Gastroesophageal sphincter (tissue), 3 donors: ENCODE data around the gene LATS2.

ENCODE experiments used
- CTCF ChIP-seq, 4 experiments: fragments of 200-600 bp in 2 of 4; fragments of 450-650 bp in 2 of 4; sonication (generic) in 1 of 4; IDR thresholded peaks; one replicate each; pipeline ENCODE4 v1.5.1; 2017 to 2019; ENCODE audit warnings: antibody characterized with exemption in 4 of 4, mild to moderate bottlenecking in 2 of 4, moderate library complexity in 2 of 4
- EP300 ChIP-seq: sonication (generic); formaldehyde crosslinking; IDR thresholded peaks from one replicate; pipeline ENCODE4 v1.6.1; 2017; ENCODE audit warnings: antibody characterized with exemption, mild to moderate bottlenecking
- POLR2A ChIP-seq, 2 donors: fragments of 450-650 bp; IDR thresholded peaks; one replicate each; pipeline ENCODE4 v1.6.1; 2017; ENCODE audit warnings: antibody characterized with exemption in 2 of 2, mild to moderate bottlenecking in 2 of 2, moderate library complexity in 1 of 2
- POLR2AphosphoS5 ChIP-seq: sonication (generic); formaldehyde crosslinking; IDR thresholded peaks from one replicate; pipeline ENCODE4 v1.6.1; 2017; ENCODE audit warnings: antibody characterized with exemption

DNA sequence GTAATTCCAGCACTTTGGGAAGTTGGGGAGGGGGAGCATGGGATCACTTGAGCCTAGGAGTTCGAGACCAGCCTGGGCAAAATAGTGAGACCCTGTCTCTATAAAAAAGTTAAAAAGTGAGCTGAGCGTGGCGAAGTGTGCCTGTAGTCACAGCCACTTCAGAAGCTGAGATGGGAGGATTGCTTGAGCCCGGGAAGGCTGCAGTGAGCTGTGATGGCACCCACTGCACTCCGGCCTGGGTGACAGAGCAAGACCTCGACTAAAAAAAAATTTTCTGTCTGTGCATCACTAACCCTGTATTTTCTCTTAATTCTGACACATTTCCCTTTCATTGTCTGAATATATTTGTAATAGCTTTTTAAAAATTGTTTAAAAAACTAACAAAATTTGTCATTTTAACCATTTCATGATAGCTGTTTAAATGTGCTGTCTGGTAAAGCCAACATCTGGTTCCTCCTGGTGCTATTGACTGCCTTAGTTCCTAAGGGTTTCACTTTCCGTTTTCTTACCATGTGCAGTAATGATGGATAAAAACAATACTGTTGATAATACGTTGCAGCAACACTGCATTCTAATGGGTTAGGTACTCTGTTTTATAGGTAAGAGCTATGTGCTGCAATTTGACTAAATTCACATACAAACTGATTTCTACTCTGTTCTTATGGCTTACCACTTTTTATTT, 29.7 kb downstream of the LATS2 start:
- no peak for TF ChIP-seq POLR2AphosphoS5
- no peak for TF ChIP-seq POLR2A (IDR thresholded peaks at IDR 0.05)
- no peak for TF ChIP-seq CTCF (IDR thresholded peaks at IDR 0.05)
- TF ChIP-seq EP300: no peak
